GM23338 (cell line): ENCODE data around the gene TUBAL3. TPM values are rescaled to one million over a fixed set of nuclear protein-coding genes. Genes with fewer than 3 reads are reported as not detected.

ENCODE experiments used
- ATAC-seq: fragments of 200-7000 bp; cut with Tn5 transposase; 3 replicates; pipeline ENCODE4 v1.9.1; 2020
- DNase-seq: peaks from one replicate; pipeline ENCODE4 v3.0.0-alpha.2; 2015; ENCODE audit warnings: low spot score
- H2AFZ ChIP-seq: fragments of 200-600 bp; sonication (generic); 2 replicates; pipeline ENCODE4 v1.8.0; 2016; ENCODE audit warnings: antibody characterized with exemption, mild to moderate bottlenecking, moderate library complexity
- H3F3A ChIP-seq: fragments of 200-600 bp; sonication (generic); replicated peaks from 2 replicates; pipeline ENCODE4 v1.8.0; 2017; ENCODE audit warnings: antibody characterized with exemption, mixed run types, low read depth
- H3K27ac ChIP-seq: fragments of 200-600 bp; sonication (generic); 2 replicates; pipeline ENCODE4 v1.6.1; 2016; ENCODE audit warnings: low read depth
- H3K27me3 ChIP-seq: fragments of 200-600 bp; sonication (generic); 2 replicates; pipeline ENCODE4 v1.8.0; 2016; ENCODE audit warnings: mild to moderate bottlenecking, mixed run types, moderate library complexity; ENCODE audit not compliant: insufficient read depth
- H3K36me3 ChIP-seq: fragments of 200-600 bp; sonication (generic); 2 replicates; pipeline ENCODE4 v1.8.0; 2016; ENCODE audit warnings: mild to moderate bottlenecking; ENCODE audit not compliant: insufficient read depth
- H3K4me1 ChIP-seq: fragments of 200-600 bp; sonication (generic); 2 replicates; pipeline ENCODE4 v1.8.0; 2016; ENCODE audit warnings: mild to moderate bottlenecking, moderate library complexity; ENCODE audit not compliant: insufficient read depth
- H3K4me2 ChIP-seq: fragments of 200-600 bp; sonication (generic); 2 replicates; pipeline ENCODE4 v1.7.1; 2017; ENCODE audit warnings: mixed run types
- H3K4me3 ChIP-seq: fragments of 200-600 bp; sonication (generic); 2 replicates; pipeline ENCODE4 v1.6.1; 2016; ENCODE audit warnings: mixed run types
- H3K79me2 ChIP-seq: fragments of 200-600 bp; sonication (generic); replicated peaks from 2 replicates; pipeline ENCODE4 v1.8.0; 2017; ENCODE audit warnings: mild to moderate bottlenecking; ENCODE audit not compliant: insufficient read depth
- H3K9me2 ChIP-seq: fragments of 200-600 bp; sonication (generic); 2 replicates; pipeline ENCODE4 v1.8.0; 2017; ENCODE audit not compliant: insufficient read depth
- H4K20me1 ChIP-seq: fragments of 200-600 bp; sonication (generic); replicated peaks from 2 replicates; pipeline ENCODE4 v1.8.0; 2017; ENCODE audit warnings: mild to moderate bottlenecking; ENCODE audit not compliant: insufficient read depth
- H3K27ac Mint-ChIP-seq: 2 replicates; pipeline ENCODE4 v1.8.0; 2020; ENCODE audit warnings: inconsistent platforms, mild to moderate bottlenecking, moderate library complexity, mixed read lengths
- H3K27me3 Mint-ChIP-seq: 3 replicates; pipeline ENCODE4 v1.8.0; 2022; ENCODE audit warnings: low read depth, mild to moderate bottlenecking, moderate library complexity, mixed read lengths, inconsistent platforms; ENCODE audit not compliant: insufficient read depth, poor library complexity
- H3K36me3 Mint-ChIP-seq: 3 replicates; pipeline ENCODE4 v1.8.0; 2021; ENCODE audit warnings: low read depth, mild to moderate bottlenecking, inconsistent platforms, moderate library complexity, mixed read lengths
- H3K4me1 Mint-ChIP-seq: 3 replicates; pipeline ENCODE4 v1.8.0; 2020; ENCODE audit warnings: mild to moderate bottlenecking, inconsistent platforms, mixed read lengths
- H3K4me3 Mint-ChIP-seq: 3 replicates; pipeline ENCODE4 v1.8.0; 2021; ENCODE audit warnings: moderate library complexity, mild to moderate bottlenecking, inconsistent platforms, mixed read lengths
- H3K9me3 Mint-ChIP-seq: 3 replicates; pipeline ENCODE4 v1.8.0; 2020; ENCODE audit warnings: moderate library complexity, mild to moderate bottlenecking, inconsistent platforms, mixed read lengths
- CREB1 ChIP-seq: fragments of 250-450 bp; sonication (Bioruptor Pico); IDR thresholded peaks from 2 replicates; pipeline ENCODE4 v1.5.0; 2020; ENCODE audit warnings: low read depth, mild to moderate bottlenecking, moderate library complexity
- EZH2 ChIP-seq: fragments of 200-600 bp; sonication (generic); IDR thresholded peaks from one replicate; pipeline ENCODE4 v1.8.0; 2017; ENCODE audit warnings: antibody characterized with exemption, mild to moderate bottlenecking, low read depth; ENCODE audit not compliant: unreplicated experiment
- POLR2AphosphoS5 ChIP-seq: IDR thresholded peaks from 2 replicates; pipeline ENCODE4 v1.6.1; 2016; ENCODE audit warnings: antibody characterized with exemption, low read depth
- STAT1 ChIP-seq: IDR thresholded peaks from one replicate; pipeline ENCODE4 v1.6.1; 2016; ENCODE audit warnings: antibody characterized with exemption; ENCODE audit not compliant: unreplicated experiment
- ZNF114 ChIP-seq: fragments of 250-450 bp; sonication (Bioruptor Pico); IDR thresholded peaks from 2 replicates; pipeline ENCODE4 v1.5.0; 2020; ENCODE audit warnings: mild to moderate bottlenecking, moderate library complexity
- ZNF331 ChIP-seq: fragments of 250-450 bp; sonication (Bioruptor Pico); IDR thresholded peaks from 2 replicates; pipeline ENCODE4 v1.5.0; 2020; ENCODE audit warnings: low read depth, mild to moderate bottlenecking, moderate library complexity
- polyA plus RNA-seq: library from polyadenylated mRNA; unstranded; fragments of >200 nt; fragmentation: Nextera tagmentation; extraction: Ambion mirVana; gene quantifications from 2 replicates; pipeline ENCODE4 v1.2.1, GENCODE V29; 2016
- total RNA-seq: library from RNA; depleted of rRNA; stranded (reverse); fragments of >200 nt; shearing (Covaris generic); gene quantifications from 2 replicates; pipeline ENCODE4 v1.2.3, GENCODE V29; 2014
- TF ChIP-seq, protein P1 (sequence below): IDR thresholded peaks from 2 replicates; pipeline ENCODE4 v1.6.1; 2016; ENCODE audit warnings: antibody characterized with exemption
- TF ChIP-seq, protein P2 (sequence below): IDR thresholded peaks from one replicate; pipeline ENCODE4 v1.6.1; 2018; ENCODE audit warnings: antibody characterized with exemption; ENCODE audit not compliant: unreplicated experiment
- TF ChIP-seq, protein P3 (sequence below): fragments of 250-450 bp; sonication (Bioruptor Pico); IDR thresholded peaks from 2 replicates; pipeline ENCODE4 v1.5.0; 2020; ENCODE audit warnings: mild to moderate bottlenecking, moderate library complexity

Gene TUBAL3
- total and polyA plus RNA-seq, 2 experiments from 2014 or later, result not detected

DNA sequence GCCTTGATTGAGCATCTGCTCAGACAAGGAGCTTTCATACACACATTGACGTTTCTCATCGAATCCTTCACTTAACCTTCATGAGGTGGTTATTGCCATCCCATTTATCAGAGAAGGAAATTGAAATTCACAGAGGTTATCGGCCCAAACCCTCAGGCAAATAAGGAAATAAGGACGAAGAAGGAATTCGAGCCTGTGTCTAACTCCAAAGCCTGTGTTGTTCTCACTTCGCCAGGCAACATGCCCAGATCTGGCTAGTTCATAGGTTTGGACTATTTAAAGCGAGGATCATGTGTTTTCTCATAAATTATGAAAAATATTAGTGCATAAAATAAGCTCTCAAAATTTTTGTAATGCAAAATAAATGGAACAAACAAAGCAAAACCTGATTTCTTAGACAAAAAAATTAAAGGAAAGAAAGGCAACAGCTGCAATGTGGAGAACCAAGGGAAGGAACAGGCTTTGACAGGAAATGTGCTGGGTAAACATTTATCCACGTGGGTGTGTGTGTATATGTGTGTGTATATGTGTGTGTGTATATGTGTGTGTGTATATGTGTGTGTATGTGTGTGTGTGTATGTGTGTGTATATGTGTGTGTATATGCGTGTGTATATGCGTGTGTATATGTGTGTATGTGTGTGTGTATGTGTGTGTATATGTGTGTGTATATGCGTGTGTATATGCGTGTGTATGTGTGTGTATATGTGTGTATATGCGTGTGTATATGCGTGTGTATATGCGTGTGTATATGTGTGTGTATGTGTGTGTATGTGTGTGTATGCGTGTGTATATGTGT, 35.1 kb downstream of the TUBAL3 start:
- Histone ChIP-seq H3K4me2 (no peak overlapping the region), H3K36me3 (no peaks in the 10 kb centered on the region), H3K9me2 (0 out of 2 replicates have a peak, but pooled peaks cover 4% of the 10 kb centered on the region), H3K4me3 (no peak overlapping the region), H3K27ac (no peak overlapping the region), H2AFZ (no peak overlapping the region), H3K4me1 (no peaks in the 10 kb centered on the region), H3F3A (peaks cover 15% of the 10 kb centered on the region), H3K27me3 (no peaks in the 10 kb centered on the region), H4K20me1 (no peaks in the 10 kb centered on the region), H3K79me2 (no peaks in the 10 kb centered on the region)
- H3K4me3 Mint-ChIP-seq, result no peak overlapping the region
- peaks cover 40% of the 10 kb centered on the region for H3K9me3 Mint-ChIP-seq
- peaks cover 6% of the 10 kb centered on the region for H3K27me3 Mint-ChIP-seq
- H3K36me3 Mint-ChIP-seq, result peaks cover 23% of the 10 kb centered on the region
- TF ChIP-seq, protein P1, sequence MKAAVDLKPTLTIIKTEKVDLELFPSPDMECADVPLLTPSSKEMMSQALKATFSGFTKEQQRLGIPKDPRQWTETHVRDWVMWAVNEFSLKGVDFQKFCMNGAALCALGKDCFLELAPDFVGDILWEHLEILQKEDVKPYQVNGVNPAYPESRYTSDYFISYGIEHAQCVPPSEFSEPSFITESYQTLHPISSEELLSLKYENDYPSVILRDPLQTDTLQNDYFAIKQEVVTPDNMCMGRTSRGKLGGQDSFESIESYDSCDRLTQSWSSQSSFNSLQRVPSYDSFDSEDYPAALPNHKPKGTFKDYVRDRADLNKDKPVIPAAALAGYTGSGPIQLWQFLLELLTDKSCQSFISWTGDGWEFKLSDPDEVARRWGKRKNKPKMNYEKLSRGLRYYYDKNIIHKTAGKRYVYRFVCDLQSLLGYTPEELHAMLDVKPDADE, result no peak
- TF ChIP-seq ZNF114 (CRISPR knock-in tag), result no peak
- TF ChIP-seq, protein P2, sequence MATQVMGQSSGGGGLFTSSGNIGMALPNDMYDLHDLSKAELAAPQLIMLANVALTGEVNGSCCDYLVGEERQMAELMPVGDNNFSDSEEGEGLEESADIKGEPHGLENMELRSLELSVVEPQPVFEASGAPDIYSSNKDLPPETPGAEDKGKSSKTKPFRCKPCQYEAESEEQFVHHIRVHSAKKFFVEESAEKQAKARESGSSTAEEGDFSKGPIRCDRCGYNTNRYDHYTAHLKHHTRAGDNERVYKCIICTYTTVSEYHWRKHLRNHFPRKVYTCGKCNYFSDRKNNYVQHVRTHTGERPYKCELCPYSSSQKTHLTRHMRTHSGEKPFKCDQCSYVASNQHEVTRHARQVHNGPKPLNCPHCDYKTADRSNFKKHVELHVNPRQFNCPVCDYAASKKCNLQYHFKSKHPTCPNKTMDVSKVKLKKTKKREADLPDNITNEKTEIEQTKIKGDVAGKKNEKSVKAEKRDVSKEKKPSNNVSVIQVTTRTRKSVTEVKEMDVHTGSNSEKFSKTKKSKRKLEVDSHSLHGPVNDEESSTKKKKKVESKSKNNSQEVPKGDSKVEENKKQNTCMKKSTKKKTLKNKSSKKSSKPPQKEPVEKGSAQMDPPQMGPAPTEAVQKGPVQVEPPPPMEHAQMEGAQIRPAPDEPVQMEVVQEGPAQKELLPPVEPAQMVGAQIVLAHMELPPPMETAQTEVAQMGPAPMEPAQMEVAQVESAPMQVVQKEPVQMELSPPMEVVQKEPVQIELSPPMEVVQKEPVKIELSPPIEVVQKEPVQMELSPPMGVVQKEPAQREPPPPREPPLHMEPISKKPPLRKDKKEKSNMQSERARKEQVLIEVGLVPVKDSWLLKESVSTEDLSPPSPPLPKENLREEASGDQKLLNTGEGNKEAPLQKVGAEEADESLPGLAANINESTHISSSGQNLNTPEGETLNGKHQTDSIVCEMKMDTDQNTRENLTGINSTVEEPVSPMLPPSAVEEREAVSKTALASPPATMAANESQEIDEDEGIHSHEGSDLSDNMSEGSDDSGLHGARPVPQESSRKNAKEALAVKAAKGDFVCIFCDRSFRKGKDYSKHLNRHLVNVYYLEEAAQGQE, result no peak
- TF ChIP-seq ZNF331, result no peak
- TF ChIP-seq CREB1 (CRISPR knock-in tag), result no peak
- TF ChIP-seq, protein P3, sequence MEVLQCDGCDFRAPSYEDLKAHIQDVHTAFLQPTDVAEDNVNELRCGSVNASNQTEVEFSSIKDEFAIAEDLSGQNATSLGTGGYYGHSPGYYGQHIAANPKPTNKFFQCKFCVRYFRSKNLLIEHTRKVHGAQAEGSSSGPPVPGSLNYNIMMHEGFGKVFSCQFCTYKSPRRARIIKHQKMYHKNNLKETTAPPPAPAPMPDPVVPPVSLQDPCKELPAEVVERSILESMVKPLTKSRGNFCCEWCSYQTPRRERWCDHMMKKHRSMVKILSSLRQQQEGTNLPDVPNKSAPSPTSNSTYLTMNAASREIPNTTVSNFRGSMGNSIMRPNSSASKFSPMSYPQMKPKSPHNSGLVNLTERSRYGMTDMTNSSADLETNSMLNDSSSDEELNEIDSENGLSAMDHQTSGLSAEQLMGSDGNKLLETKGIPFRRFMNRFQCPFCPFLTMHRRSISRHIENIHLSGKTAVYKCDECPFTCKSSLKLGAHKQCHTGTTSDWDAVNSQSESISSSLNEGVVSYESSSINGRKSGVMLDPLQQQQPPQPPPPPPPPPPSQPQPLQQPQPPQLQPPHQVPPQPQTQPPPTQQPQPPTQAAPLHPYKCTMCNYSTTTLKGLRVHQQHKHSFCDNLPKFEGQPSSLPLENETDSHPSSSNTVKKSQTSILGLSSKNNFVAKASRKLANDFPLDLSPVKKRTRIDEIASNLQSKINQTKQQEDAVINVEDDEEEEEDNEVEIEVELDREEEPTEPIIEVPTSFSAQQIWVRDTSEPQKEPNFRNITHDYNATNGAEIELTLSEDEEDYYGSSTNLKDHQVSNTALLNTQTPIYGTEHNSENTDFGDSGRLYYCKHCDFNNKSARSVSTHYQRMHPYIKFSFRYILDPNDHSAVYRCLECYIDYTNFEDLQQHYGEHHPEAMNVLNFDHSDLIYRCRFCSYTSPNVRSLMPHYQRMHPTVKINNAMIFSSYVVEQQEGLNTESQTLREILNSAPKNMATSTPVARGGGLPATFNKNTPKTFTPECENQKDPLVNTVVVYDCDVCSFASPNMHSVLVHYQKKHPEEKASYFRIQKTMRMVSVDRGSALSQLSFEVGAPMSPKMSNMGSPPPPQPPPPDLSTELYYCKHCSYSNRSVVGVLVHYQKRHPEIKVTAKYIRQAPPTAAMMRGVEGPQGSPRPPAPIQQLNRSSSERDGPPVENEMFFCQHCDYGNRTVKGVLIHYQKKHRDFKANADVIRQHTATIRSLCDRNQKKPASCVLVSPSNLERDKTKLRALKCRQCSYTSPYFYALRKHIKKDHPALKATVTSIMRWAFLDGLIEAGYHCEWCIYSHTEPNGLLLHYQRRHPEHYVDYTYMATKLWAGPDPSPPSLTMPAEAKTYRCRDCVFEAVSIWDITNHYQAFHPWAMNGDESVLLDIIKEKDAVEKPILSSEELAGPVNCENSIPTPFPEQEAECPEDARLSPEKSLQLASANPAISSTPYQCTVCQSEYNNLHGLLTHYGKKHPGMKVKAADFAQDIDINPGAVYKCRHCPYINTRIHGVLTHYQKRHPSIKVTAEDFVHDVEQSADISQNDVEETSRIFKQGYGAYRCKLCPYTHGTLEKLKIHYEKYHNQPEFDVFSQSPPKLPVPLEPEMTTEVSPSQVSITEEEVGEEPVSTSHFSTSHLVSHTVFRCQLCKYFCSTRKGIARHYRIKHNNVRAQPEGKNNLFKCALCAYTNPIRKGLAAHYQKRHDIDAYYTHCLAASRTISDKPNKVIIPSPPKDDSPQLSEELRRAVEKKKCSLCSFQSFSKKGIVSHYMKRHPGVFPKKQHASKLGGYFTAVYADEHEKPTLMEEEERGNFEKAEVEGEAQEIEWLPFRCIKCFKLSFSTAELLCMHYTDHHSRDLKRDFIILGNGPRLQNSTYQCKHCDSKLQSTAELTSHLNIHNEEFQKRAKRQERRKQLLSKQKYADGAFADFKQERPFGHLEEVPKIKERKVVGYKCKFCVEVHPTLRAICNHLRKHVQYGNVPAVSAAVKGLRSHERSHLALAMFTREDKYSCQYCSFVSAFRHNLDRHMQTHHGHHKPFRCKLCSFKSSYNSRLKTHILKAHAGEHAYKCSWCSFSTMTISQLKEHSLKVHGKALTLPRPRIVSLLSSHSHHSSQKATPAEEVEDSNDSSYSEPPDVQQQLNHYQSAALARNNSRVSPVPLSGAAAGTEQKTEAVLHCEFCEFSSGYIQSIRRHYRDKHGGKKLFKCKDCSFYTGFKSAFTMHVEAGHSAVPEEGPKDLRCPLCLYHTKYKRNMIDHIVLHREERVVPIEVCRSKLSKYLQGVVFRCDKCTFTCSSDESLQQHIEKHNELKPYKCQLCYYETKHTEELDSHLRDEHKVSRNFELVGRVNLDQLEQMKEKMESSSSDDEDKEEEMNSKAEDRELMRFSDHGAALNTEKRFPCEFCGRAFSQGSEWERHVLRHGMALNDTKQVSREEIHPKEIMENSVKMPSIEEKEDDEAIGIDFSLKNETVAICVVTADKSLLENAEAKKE (CRISPR knock-in tag), result no peak
- no peak for TF ChIP-seq EZH2
- TF ChIP-seq POLR2AphosphoS5, result no peak
- no peak for TF ChIP-seq STAT1
- DNase-seq, result no peak
- no peak for ATAC-seq
- H3K4me1 Mint-ChIP-seq, result no peaks in the 10 kb centered on the region
- no peak overlapping the region for H3K27ac Mint-ChIP-seq
